HCT116 (cell line): ENCODE data around the gene LRRFIP1. TPM values are rescaled to one million over a fixed set of nuclear protein-coding genes. Genes with fewer than 3 reads are reported as not detected.

Source experiments
- ATAC-seq: fragments of 200-7000 bp; cut with Tn5 transposase; 2 replicates; pipeline ENCODE4 v1.9.1; 2020; ENCODE audit warnings: mild to moderate bottlenecking, moderate library complexity
- BruUV-seq: library from RNA; stranded (reverse); fragments of 400-500 nt; replicated peaks from 2 replicates; lab custom pipeline; 2021; lab: Mats Ljungman, UMichigan
- CTCF ChIA-PET: fragments of 300-600 bp; sonication (Branson Sonifier 250); formaldehyde crosslinking; loops from one replicate; lab custom pipeline; 2021; ENCODE audit warnings: antibody characterized with exemption; lab: Charles Lee
- POLR2A ChIA-PET: fragments of 300-600, 350-600 bp; sonication (Branson Sonifier 250); formaldehyde crosslinking; loops from one replicate; lab custom pipeline; 2021; ENCODE audit warnings: antibody characterized with exemption; lab: Charles Lee
- RAD21 ChIA-PET, 2 experiments: fragments of 300-600 bp; sonication (Branson Sonifier 250); formaldehyde crosslinking; loops; one replicate each; lab custom pipeline; 2023; ENCODE audit warnings: low total read pairs in 2 of 2; ENCODE audit not compliant: uncharacterized antibody in 2 of 2, unreplicated experiment in 2 of 2, low non-redundant PET in 1 of 2; lab: Charles Lee
- DNase-seq: peaks from one replicate; pipeline ENCODE4 v3.0.0-alpha.2; 2010; ENCODE audit warnings: low read depth, low spot score
- H2AFZ ChIP-seq: fragments of 200-600 bp; shearing (Covaris generic), sonication (generic); 2 replicates; pipeline ENCODE4 v1.6.1; 2017; ENCODE audit warnings: low read depth, mixed run types, mixed read lengths, antibody characterized with exemption, low read length; ENCODE audit not compliant: poor library complexity, severe bottlenecking
- H3K27ac ChIP-seq: 2 replicates; pipeline ENCODE4 v1.5.1; 2012; ENCODE audit warnings: low read depth, low read length
- H3K27me3 ChIP-seq: fragments of 200-600 bp; sonication (generic); 2 replicates; pipeline ENCODE4 v1.6.1; 2016; ENCODE audit warnings: mixed run types, low read length, mixed read lengths; ENCODE audit not compliant: insufficient read depth
- H3K36me3 ChIP-seq, 2 experiments: fragments of 200-500 bp in 1 of 2; fragments of 200-600 bp in 1 of 2; sonication (Bioruptor generic) in 1 of 2; sonication (generic) in 1 of 2; 2 replicates each; pipeline versions ENCODE4 v1.5.1 to v1.6.1; 2014 to 2016; ENCODE audit warnings: low read length in 2 of 2, inconsistent platforms in 1 of 2, mixed read lengths in 1 of 2, mixed run types in 1 of 2; ENCODE audit not compliant: insufficient read depth in 2 of 2, control insufficient read depth in 1 of 2
- H3K4me1 ChIP-seq, 2 experiments: fragments of 200-600 bp in 1 of 2; sonication (generic) in 1 of 2; 2 replicates each; pipeline versions ENCODE4 v1.5.1 to v1.6.1; 2012 to 2017; ENCODE audit warnings: low read length in 2 of 2, inconsistent platforms in 1 of 2, mild to moderate bottlenecking in 1 of 2, mixed read lengths in 1 of 2, mixed run types in 1 of 2, moderate library complexity in 1 of 2; ENCODE audit not compliant: insufficient read depth in 2 of 2, control insufficient read depth in 1 of 2
- H3K4me2 ChIP-seq: fragments of 200-600 bp; sonication (generic); 2 replicates; pipeline ENCODE4 v1.6.1; 2017; ENCODE audit warnings: mixed run types, low read length, mixed read lengths
- H3K4me3 ChIP-seq, 2 experiments: fragments of 200-600 bp in 1 of 2; sonication (generic) in 1 of 2; replicated peaks in 1 of 2; 2 replicates each; pipeline ENCODE4 v1.5.1; 2011 to 2016; ENCODE audit warnings: low read length in 2 of 2, control low read depth in 1 of 2, low read depth in 1 of 2, mild to moderate bottlenecking in 1 of 2, mixed read lengths in 1 of 2, mixed run types in 1 of 2
- H3K79me2 ChIP-seq: fragments of 200-600 bp; sonication (generic); 2 replicates; pipeline ENCODE4 v1.6.1; 2017; ENCODE audit warnings: mild to moderate bottlenecking, mixed run types, low read length, moderate library complexity, mixed read lengths; ENCODE audit not compliant: insufficient read depth
- H3K9ac ChIP-seq: fragments of 200-600 bp; sonication (generic); 2 replicates; pipeline ENCODE4 v1.6.1; 2016; ENCODE audit warnings: low read length, mixed read lengths
- H3K9me2 ChIP-seq: fragments of 200-600 bp; sonication (generic), shearing (Covaris generic); 2 replicates; pipeline ENCODE4 v1.6.1; 2017; ENCODE audit warnings: mixed run types, mild to moderate bottlenecking, moderate library complexity; ENCODE audit not compliant: insufficient read depth
- H3K9me3 ChIP-seq, 2 experiments: fragments of 200-500 bp in 1 of 2; fragments of 200-600 bp in 1 of 2; sonication (Bioruptor generic) in 1 of 2; sonication (generic) in 1 of 2; 2 replicates each; pipeline ENCODE4 v1.6.1; 2014 to 2017; ENCODE audit warnings: low read length in 2 of 2, mixed read lengths in 2 of 2, inconsistent platforms in 1 of 2, low read depth in 1 of 2, mild to moderate bottlenecking in 1 of 2, mixed run types in 1 of 2, moderate library complexity in 1 of 2; ENCODE audit not compliant: control insufficient read depth in 1 of 2, insufficient read depth in 1 of 2
- H4K20me1 ChIP-seq: fragments of 200-600 bp; sonication (generic), shearing (Covaris generic); 2 replicates; pipeline ENCODE4 v1.6.1; 2017; ENCODE audit warnings: mixed run types, mild to moderate bottlenecking, moderate library complexity; ENCODE audit not compliant: insufficient read depth
- CBX3 ChIP-seq: IDR thresholded peaks from 2 replicates; pipeline ENCODE4 v1.6.1; 2012; ENCODE audit warnings: low read depth
- CEBPB ChIP-seq: IDR thresholded peaks from 2 replicates; pipeline ENCODE4 v1.6.1; 2012; ENCODE audit warnings: low read depth
- EGR1 ChIP-seq: IDR thresholded peaks from 2 replicates; pipeline ENCODE4 v1.6.1; 2012; ENCODE audit warnings: low read depth
- ELF1 ChIP-seq: IDR thresholded peaks from 2 replicates; pipeline ENCODE4 v1.6.1; 2012; ENCODE audit warnings: low read depth, borderline replicate concordance
- EZH2 ChIP-seq: fragments of 200-600 bp; sonication (generic); IDR thresholded peaks from 2 replicates; pipeline ENCODE4 v1.6.1; 2017; ENCODE audit warnings: antibody characterized with exemption, mixed run types
- EZH2phosphoT487 ChIP-seq: fragments of 200-600 bp; IDR thresholded peaks from 2 replicates; pipeline ENCODE4 v1.6.1; 2018; ENCODE audit warnings: antibody characterized with exemption, borderline replicate concordance
- FOSL1 ChIP-seq: IDR thresholded peaks from 2 replicates; pipeline ENCODE4 v1.6.1; 2012; ENCODE audit warnings: low read depth
- POLR2A ChIP-seq: IDR thresholded peaks from 2 replicates; pipeline ENCODE4 v1.7.0; 2011; ENCODE audit warnings: borderline replicate concordance; ENCODE audit not compliant: insufficient read depth, insufficient read length; ENCODE audit errors: extremely low read depth
- POLR2AphosphoS5 ChIP-seq: IDR thresholded peaks from 2 replicates; pipeline ENCODE4 v1.6.1; 2011; ENCODE audit warnings: mild to moderate bottlenecking, low read depth, low read length, moderate library complexity
- TCF7L2 ChIP-seq: IDR thresholded peaks from 2 replicates; pipeline ENCODE4 v1.7.0; 2011; ENCODE audit warnings: borderline replicate concordance, inconsistent platforms; ENCODE audit not compliant: insufficient read depth, insufficient read length; ENCODE audit errors: extremely low read depth
- ZFX ChIP-seq: fragments of 450-650 bp; IDR thresholded peaks from 2 replicates; pipeline ENCODE4 v1.6.1; 2017
- intact Hi-C: fragments of 100-400 bp; cut with micrococcal nuclease; formaldehyde crosslinking; loops from 2 replicates; pipeline ENCODE4 v1.10.0; 2022
- total RNA-seq: library from RNA; stranded (reverse); gene quantifications from one replicate; pipeline ENCODE4 v1.2.1, GENCODE V29; 2021; ENCODE audit not compliant: unreplicated experiment
- TF ChIP-seq, protein P1 (sequence below): IDR thresholded peaks from 2 replicates; pipeline ENCODE4 v1.6.1; 2012; ENCODE audit warnings: low read depth

Gene LRRFIP1
- total RNA-seq, 1 experiment from 2014 or later: 76.9 TPM

DNA sequence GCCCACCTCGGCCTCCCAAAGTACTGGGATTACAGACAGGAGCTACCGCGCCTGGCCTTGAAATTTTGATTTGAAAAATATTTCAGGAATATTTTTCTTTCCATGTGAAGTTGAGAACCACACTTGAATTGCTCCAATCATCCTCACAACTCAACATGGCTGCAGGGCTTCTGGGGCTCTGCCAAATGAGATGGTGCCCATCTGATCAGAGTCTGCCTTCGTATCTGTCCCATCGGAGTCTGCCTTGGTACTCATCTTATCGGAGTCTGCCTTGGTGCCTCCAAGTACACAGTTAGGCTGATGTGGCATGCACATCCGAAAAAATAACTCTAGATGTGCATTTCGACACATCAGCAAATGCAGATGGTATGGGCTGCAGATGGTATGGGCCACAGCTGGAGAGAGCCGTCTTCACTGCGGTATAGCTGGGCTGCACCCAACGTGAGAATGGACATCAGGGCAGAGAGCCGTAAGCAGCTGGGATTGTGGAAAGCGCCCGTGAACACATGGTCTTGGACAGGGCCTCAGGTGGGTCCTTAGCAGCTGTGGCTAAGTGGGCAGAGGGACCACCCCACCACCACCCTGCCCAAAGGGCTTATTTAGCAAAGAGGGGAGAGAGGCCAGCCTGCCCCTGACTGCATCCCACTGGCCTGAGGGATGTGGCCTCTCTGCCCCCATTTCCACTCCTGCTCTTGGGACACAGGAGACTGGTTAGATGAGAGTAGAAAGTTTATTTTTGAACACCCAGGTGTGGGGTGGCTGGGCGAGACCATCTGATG is 119.1 kb downstream of the LRRFIP1 start (continued):
- no peak for TF ChIP-seq EZH2phosphoT487

DNA sequence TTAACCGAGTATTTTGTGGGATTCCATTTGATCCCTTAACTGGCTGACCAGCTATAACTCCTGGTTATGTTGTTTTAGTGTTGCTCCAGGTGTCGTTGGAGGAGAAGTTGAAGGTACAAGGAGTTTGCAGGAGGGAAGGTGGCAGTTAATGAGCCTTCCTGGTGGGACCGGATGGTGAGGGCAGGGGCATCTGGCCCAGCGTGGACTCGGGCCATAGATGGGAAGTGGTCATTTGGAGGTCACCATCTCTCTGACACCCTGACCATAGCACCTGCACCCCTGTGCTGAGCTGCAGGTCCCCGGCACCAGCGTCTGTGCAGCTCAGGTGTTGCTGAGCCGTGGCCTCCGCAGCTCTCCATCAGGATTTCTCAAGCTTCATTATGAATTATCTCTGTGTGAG is 119.8 kb downstream of the LRRFIP1 start:
- Histone ChIP-seq H3K79me2 (peaks cover 41% of the 10 kb centered on the region), H4K20me1 (peaks cover 12% of the 10 kb centered on the region)
- RAD21 ChIA-PET: no interaction called here

More for the DNA sequence above, 119.8 kb downstream of the LRRFIP1 start:
- ChIA-PET CTCF (interaction anchor here (7.9 kb wide), 1 partner anchor 74 kb away, joined by 70 read pairs; no protein-coding TSS in a partner anchor), POLR2A (no interaction called here)
- H3K9me2 ChIP-seq: no peaks in the 10 kb centered on the region
- H3K36me3 ChIP-seq: peaks cover 16 to 17% of the 10 kb centered on the region in 2 experiments; a peak in 3 of 4 replicates
- no peak overlapping the region for H3K4me3 ChIP-seq
- no peak overlapping the region for H3K9ac ChIP-seq
- no peak overlapping the region for H3K27ac ChIP-seq
- intact Hi-C loops: loop anchor here (10.0 kb wide), 1 partner anchor 232 kb away; no protein-coding TSS in a partner anchor
- no peaks in the 10 kb centered on the region for H3K27me3 ChIP-seq
- no peaks in the 10 kb centered on the region for H3K9me3 ChIP-seq
- BruUV-seq: no TSS peak
- no peak for DNase-seq
- peaks cover 3 to 18% of the 10 kb centered on the region in 2 experiments; a peak in 2 of 4 replicates for H3K4me1 ChIP-seq
- H2AFZ ChIP-seq: no peak overlapping the region
- TF ChIP-seq ELF1 (no peak), ZFX (no peak), EZH2 (no peak), EZH2phosphoT487 (no peak), TCF7L2 (no peak), POLR2A (no peak), POLR2AphosphoS5 (no peak), CBX3 (no peak), FOSL1 (no peak), EGR1 (no peak), CEBPB (no peak)
- TF ChIP-seq, protein P1, sequence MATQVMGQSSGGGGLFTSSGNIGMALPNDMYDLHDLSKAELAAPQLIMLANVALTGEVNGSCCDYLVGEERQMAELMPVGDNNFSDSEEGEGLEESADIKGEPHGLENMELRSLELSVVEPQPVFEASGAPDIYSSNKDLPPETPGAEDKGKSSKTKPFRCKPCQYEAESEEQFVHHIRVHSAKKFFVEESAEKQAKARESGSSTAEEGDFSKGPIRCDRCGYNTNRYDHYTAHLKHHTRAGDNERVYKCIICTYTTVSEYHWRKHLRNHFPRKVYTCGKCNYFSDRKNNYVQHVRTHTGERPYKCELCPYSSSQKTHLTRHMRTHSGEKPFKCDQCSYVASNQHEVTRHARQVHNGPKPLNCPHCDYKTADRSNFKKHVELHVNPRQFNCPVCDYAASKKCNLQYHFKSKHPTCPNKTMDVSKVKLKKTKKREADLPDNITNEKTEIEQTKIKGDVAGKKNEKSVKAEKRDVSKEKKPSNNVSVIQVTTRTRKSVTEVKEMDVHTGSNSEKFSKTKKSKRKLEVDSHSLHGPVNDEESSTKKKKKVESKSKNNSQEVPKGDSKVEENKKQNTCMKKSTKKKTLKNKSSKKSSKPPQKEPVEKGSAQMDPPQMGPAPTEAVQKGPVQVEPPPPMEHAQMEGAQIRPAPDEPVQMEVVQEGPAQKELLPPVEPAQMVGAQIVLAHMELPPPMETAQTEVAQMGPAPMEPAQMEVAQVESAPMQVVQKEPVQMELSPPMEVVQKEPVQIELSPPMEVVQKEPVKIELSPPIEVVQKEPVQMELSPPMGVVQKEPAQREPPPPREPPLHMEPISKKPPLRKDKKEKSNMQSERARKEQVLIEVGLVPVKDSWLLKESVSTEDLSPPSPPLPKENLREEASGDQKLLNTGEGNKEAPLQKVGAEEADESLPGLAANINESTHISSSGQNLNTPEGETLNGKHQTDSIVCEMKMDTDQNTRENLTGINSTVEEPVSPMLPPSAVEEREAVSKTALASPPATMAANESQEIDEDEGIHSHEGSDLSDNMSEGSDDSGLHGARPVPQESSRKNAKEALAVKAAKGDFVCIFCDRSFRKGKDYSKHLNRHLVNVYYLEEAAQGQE: no peak
- TF ChIP-seq, all 23 proteins: peak for 0
- no peak for ATAC-seq
- H3K4me2 ChIP-seq: no peak overlapping the region
